Psoas muscle (tissue), 8 donors: Measurements from ENCODE around the gene ADCY10. TPM values are rescaled to one million over a fixed set of nuclear protein-coding genes. Genes with fewer than 3 reads are reported as not detected.

Source experiments
- ATAC-seq, 4 donors: fragments of 200-7000 bp; cut with Tn5 transposase; one replicate each; pipeline ENCODE4 v1.9.1; 2020; ENCODE audit warnings: moderate library complexity in 3 of 4, mild to moderate bottlenecking in 2 of 4
- DNase-seq, 2 donors: peaks; one replicate each; pipeline ENCODE4 v3.0.0-alpha.2; 2020
- H3K27ac ChIP-seq: fragments of 200-600 bp; one replicate; pipeline ENCODE4 v1.8.0; 2022
- H3K27me3 ChIP-seq, 3 donors: fragments of 200-600 bp in 1 of 3; one replicate each; pipeline versions ENCODE4 v1.6.1 to v1.8.0; 2013 to 2022; ENCODE audit warnings: low read length in 2 of 3, mild to moderate bottlenecking in 2 of 3, moderate library complexity in 1 of 3; ENCODE audit not compliant: insufficient read depth in 3 of 3
- H3K36me3 ChIP-seq, 2 donors: fragments of 200-600 bp in 1 of 2; one replicate each; pipeline versions ENCODE4 v1.6.1 to v1.8.0; 2013 to 2022; ENCODE audit warnings: low read depth in 1 of 2, mild to moderate bottlenecking in 1 of 2, moderate library complexity in 1 of 2; ENCODE audit not compliant: insufficient read depth in 1 of 2
- H3K4me1 ChIP-seq: fragments of 200-600 bp; one replicate; pipeline ENCODE4 v1.8.0; 2022
- H3K4me3 ChIP-seq: fragments of 200-600 bp; one replicate; pipeline ENCODE4 v1.8.0; 2022; ENCODE audit warnings: mild to moderate bottlenecking
- H3K9me3 ChIP-seq: fragments of 200-600 bp; one replicate; pipeline ENCODE4 v1.8.0; 2022
- CTCF ChIP-seq: fragments of 200-600 bp; IDR thresholded peaks from one replicate; pipeline ENCODE4 v1.8.0; 2022; ENCODE audit warnings: antibody characterized with exemption
- WGBS, 3 donors: extraction: QIAGEN DNeasy Blood & Tissue Kit; methylation state at CpG; one replicate each; pipeline versions ENCODE4 v1.1.6 to v1.1.7; 2013; 5-methylcytosine and 5-hydroxymethylcytosine counted together
- intact Hi-C, 2 donors: fragments of 100-400 bp; cut with DNase I; formaldehyde crosslinking; loops; one replicate each; pipeline versions ENCODE4 v1.11.0 to v1.14.2; 2022
- polyA plus RNA-seq, 3 donors: library from polyadenylated mRNA; stranded (reverse); fragments of 200-250 nt; gene quantifications; one replicate each; pipeline ENCODE4 v1.2.3, GENCODE V29; 2013
- total RNA-seq, 4 donors: library from RNA; stranded (reverse); fragmentation: NEBNext Ultra II Directional in 2 of 4; extraction: Animal tissue kit (Norgen Biotek cat#: 25700) in 2 of 4; gene quantifications; one replicate each; pipeline versions ENCODE4 v1.2.1 to v1.2.4, GENCODE V29; 2021 to 2023
- donor health status: healthy with polysubstance abuse.
- donor health status: DM: no; HTN: no; CAD: no; lungs with moderate emphysema.
- donor health status: Bipolar disorder and iron deficiency.
- donor health status: healthy.
- donor health status: DM: yes; HTN: yes; CAD: no.
- donor health status: DM: no; HTN: no; CAD: no.
- donor health status: DM: no; HTN: no; CAD: no.
- donor health status: DM: yes; HTN: yes; CAD: no.

The ADCY10 gene
- total and polyA plus RNA-seq, 7 donors: 0.01 to 0.54 (median 0.17) TPM

- H3K27me3 ChIP-seq: no peaks in the 10 kb centered on the region
- H3K27ac ChIP-seq: no peak overlapping the region
- intact Hi-C loops: no loop called here
- no peak for ATAC-seq
- 86 to 92% (median 90%) methylated on average over 2 of the region's 2 CpGs for WGBS, 3 donors
- no peak for TF ChIP-seq CTCF
- no peaks in the 10 kb centered on the region for H3K4me1 ChIP-seq
- H3K4me3 ChIP-seq: no peak overlapping the region
- no peaks in the 10 kb centered on the region for H3K9me3 ChIP-seq
- H3K36me3 ChIP-seq: peaks cover 0 to 62% of the 10 kb centered on the region in 2 donors
- no peak for DNase-seq
Observed at GRCh38 chr1:167773516-167773915, 140.4 kb downstream of the ADCY10 start.

GRCh38 chr1:167772436-167772835, 141.5 kb downstream of the ADCY10 start:
- H3K9me3 ChIP-seq: no peaks in the 10 kb centered on the region
- no peak overlapping the region for H3K27ac ChIP-seq
- intact Hi-C loops: no loop called here
- TF ChIP-seq CTCF: no peak
- no peak for DNase-seq
- WGBS, 3 donors: 85 to 96% (median 91%) methylated on average over 4 of the region's 4 CpGs
- H3K27me3 ChIP-seq: no peaks in the 10 kb centered on the region
- no peaks in the 10 kb centered on the region for H3K4me1 ChIP-seq
- peaks cover 2 to 65% of the 10 kb centered on the region in 2 donors for H3K36me3 ChIP-seq
- no peak overlapping the region for H3K4me3 ChIP-seq
- no peak for ATAC-seq

- ATAC-seq (no peak), DNase-seq (no peak)
- peaks cover 2 to 66% of the 10 kb centered on the region in 2 donors for H3K36me3 ChIP-seq
- intact Hi-C loops: no loop called here
- no peak overlapping the region for H3K4me3 ChIP-seq
- H3K27me3 ChIP-seq: no peaks in the 10 kb centered on the region
- no peak for TF ChIP-seq CTCF
- 91 to 94% (median 91%) methylated on average over 3 of the region's 3 CpGs for WGBS, 3 donors
- H3K9me3 ChIP-seq: no peaks in the 10 kb centered on the region
- no peaks in the 10 kb centered on the region for H3K4me1 ChIP-seq
- no peak overlapping the region for H3K27ac ChIP-seq
Observed at GRCh38 chr1:167770127-167770526, 143.8 kb downstream of the ADCY10 start.

GRCh38 chr1:167767761-167768160, 146.2 kb downstream of the ADCY10 start:
- no peak for ATAC-seq
- DNase-seq: no peak
- intact Hi-C loops: no loop called here
- TF ChIP-seq CTCF: no peak
- peaks cover 7% of the 10 kb centered on the region for H3K4me1 ChIP-seq
- peaks cover 2 to 46% of the 10 kb centered on the region in 2 donors for H3K36me3 ChIP-seq
- H3K4me3 ChIP-seq: no peak overlapping the region
- H3K27me3 ChIP-seq: no peaks in the 10 kb centered on the region
- H3K27ac ChIP-seq: no peak overlapping the region
- H3K9me3 ChIP-seq: no peaks in the 10 kb centered on the region

- intact Hi-C loops: no loop called here
- ATAC-seq: no peak
Observed at GRCh38 chr1:167766538-167766937, 147.4 kb downstream of the ADCY10 start.

More at GRCh38 chr1:167766538-167766937, 147.4 kb downstream of the ADCY10 start:
- peaks cover 2 to 39% of the 10 kb centered on the region in 2 donors for H3K36me3 ChIP-seq
- WGBS, 3 donors: 93 to 98% (median 97%) methylated on average over 2 of the region's 2 CpGs
- no peak overlapping the region for H3K4me3 ChIP-seq
- no peaks in the 10 kb centered on the region for H3K27me3 ChIP-seq
- peaks cover 7% of the 10 kb centered on the region for H3K4me1 ChIP-seq
- DNase-seq: no peak
- H3K27ac ChIP-seq: no peak overlapping the region
- no peaks in the 10 kb centered on the region for H3K9me3 ChIP-seq
- TF ChIP-seq CTCF: no peak
